C4-2B (cell line): ENCODE data around the gene KRTAP10-10.

ENCODE experiments used
- ZFX ChIP-seq: fragments of 450-650 bp; IDR thresholded peaks from 2 replicates; pipeline ENCODE4 v1.6.1; 2017
- TF ChIP-seq, protein P1 (sequence below): fragments of 450-650 bp; conservative IDR thresholded peaks from 2 replicates; pipeline ENCODE4 v1.5.1; 2017; ENCODE audit warnings: mild to moderate bottlenecking

DNA sequence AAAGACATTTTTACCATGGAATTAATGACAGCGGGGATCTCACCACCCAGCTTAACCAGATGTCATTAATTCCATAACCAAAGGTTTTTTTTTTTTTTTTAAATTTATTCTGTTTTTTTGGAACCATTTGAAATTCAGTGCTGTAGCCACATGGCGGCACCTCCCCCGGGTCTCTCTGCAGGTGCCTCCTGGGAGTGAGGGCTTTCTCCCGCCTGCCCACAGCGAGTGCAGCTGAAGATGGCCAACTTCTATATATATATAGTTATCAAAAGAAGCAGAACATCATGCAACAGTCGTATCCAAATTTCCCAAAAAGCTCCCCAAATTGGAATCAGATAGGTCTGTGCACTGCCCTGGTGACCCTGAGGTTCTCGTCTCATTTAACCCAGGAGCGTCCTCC, 21.7 kb upstream of the KRTAP10-10 start:
- TF ChIP-seq, protein P1, sequence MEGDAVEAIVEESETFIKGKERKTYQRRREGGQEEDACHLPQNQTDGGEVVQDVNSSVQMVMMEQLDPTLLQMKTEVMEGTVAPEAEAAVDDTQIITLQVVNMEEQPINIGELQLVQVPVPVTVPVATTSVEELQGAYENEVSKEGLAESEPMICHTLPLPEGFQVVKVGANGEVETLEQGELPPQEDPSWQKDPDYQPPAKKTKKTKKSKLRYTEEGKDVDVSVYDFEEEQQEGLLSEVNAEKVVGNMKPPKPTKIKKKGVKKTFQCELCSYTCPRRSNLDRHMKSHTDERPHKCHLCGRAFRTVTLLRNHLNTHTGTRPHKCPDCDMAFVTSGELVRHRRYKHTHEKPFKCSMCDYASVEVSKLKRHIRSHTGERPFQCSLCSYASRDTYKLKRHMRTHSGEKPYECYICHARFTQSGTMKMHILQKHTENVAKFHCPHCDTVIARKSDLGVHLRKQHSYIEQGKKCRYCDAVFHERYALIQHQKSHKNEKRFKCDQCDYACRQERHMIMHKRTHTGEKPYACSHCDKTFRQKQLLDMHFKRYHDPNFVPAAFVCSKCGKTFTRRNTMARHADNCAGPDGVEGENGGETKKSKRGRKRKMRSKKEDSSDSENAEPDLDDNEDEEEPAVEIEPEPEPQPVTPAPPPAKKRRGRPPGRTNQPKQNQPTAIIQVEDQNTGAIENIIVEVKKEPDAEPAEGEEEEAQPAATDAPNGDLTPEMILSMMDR = no peak
- TF ChIP-seq ZFX = no peak
